IMR-90 (cell line): Measurements from ENCODE around the gene OR51Q1. TPM values are rescaled to one million over a fixed set of nuclear protein-coding genes. Genes with fewer than 3 reads are reported as not detected.

Source experiments
- ATAC-seq: fragments of 200-7000 bp; cut with Tn5 transposase; 2 replicates; pipeline ENCODE4 v1.9.1; 2020; ENCODE audit warnings: low read depth, mild to moderate bottlenecking, moderate library complexity
- BruUV-seq: library from RNA; stranded (reverse); fragments of 400-500 nt; replicated peaks from 2 replicates; lab custom pipeline; 2021; lab: Mats Ljungman, UMichigan
- CTCF ChIA-PET: fragments of 300-600 bp; formaldehyde crosslinking; extraction: SDS; loops from one replicate; lab custom pipeline; 2021; ENCODE audit warnings: antibody characterized with exemption; lab: Yijun Ruan, JAX
- POLR2A ChIA-PET: fragments of 300-600 bp; sonication (Branson Sonifier 250); formaldehyde crosslinking; loops from one replicate; lab custom pipeline; 2022; ENCODE audit warnings: antibody characterized with exemption; ENCODE audit not compliant: unreplicated experiment; lab: Charles Lee
- DNase-seq: peaks from one replicate; pipeline ENCODE4 v3.0.0; 2013
- H2AFZ ChIP-seq: replicated peaks from 2 replicates; pipeline ENCODE3; 2013; ENCODE audit warnings: low read length, mild to moderate bottlenecking; ENCODE audit not compliant: poor library complexity
- H2AK5ac ChIP-seq: 2 replicates; pipeline ENCODE4 v1.6.1; 2013; ENCODE audit warnings: low read depth, low read length, inconsistent platforms
- H2AK9ac ChIP-seq: replicated peaks from 2 replicates; pipeline ENCODE3; 2013; ENCODE audit warnings: mild to moderate bottlenecking, low read depth, low read length, moderate library complexity; ENCODE audit not compliant: poor library complexity
- H2BK120ac ChIP-seq: 2 replicates; pipeline ENCODE4 v1.6.1; 2013; ENCODE audit warnings: low read depth, low read length, inconsistent platforms
- H2BK15ac ChIP-seq: 3 replicates; pipeline ENCODE4 v1.6.1; 2013; ENCODE audit warnings: low read depth, low read length, inconsistent platforms
- H2BK20ac ChIP-seq: 2 replicates; pipeline ENCODE4 v1.6.1; 2013; ENCODE audit warnings: low read depth, mild to moderate bottlenecking, inconsistent platforms, low read length, moderate library complexity
- H2BK5ac ChIP-seq: 2 replicates; pipeline ENCODE4 v1.6.1; 2013; ENCODE audit warnings: mild to moderate bottlenecking, low read depth, low read length, inconsistent platforms; ENCODE audit not compliant: poor library complexity, severe bottlenecking
- H3K14ac ChIP-seq: replicated peaks from 2 replicates; pipeline ENCODE4 v1.6.1; 2013; ENCODE audit warnings: low read depth, low read length, inconsistent platforms
- H3K18ac ChIP-seq: 2 replicates; pipeline ENCODE4 v1.6.1; 2013; ENCODE audit warnings: low read depth, low read length, control low read depth
- H3K23ac ChIP-seq: 2 replicates; pipeline ENCODE4 v1.6.1; 2013; ENCODE audit warnings: low read depth, low read length, inconsistent platforms
- H3K27ac ChIP-seq: 2 replicates; pipeline ENCODE4 v1.5.1; 2013; ENCODE audit warnings: mild to moderate bottlenecking, control low read depth, low read length; ENCODE audit not compliant: insufficient read depth
- H3K27me3 ChIP-seq: 2 replicates; pipeline ENCODE4 v1.6.1; 2013; ENCODE audit warnings: low read length; ENCODE audit not compliant: control insufficient read depth, insufficient read depth
- H3K36me3 ChIP-seq: 2 replicates; pipeline ENCODE4 v1.6.1; 2013; ENCODE audit warnings: low read length, mixed read lengths; ENCODE audit not compliant: control insufficient read depth, insufficient read depth
- H3K4ac ChIP-seq: 2 replicates; pipeline ENCODE4 v1.6.1; 2013; ENCODE audit warnings: low read depth, low read length, inconsistent platforms
- H3K4me1 ChIP-seq: 2 replicates; pipeline ENCODE4 v1.6.1; 2013; ENCODE audit warnings: low read length, mixed read lengths; ENCODE audit not compliant: control insufficient read depth, insufficient read depth
- H3K4me2 ChIP-seq: 2 replicates; pipeline ENCODE4 v1.6.1; 2013; ENCODE audit warnings: low read depth, mild to moderate bottlenecking, control low read depth, low read length, moderate library complexity
- H3K4me3 ChIP-seq: 2 replicates; pipeline ENCODE4 v1.5.1; 2013; ENCODE audit warnings: low read depth, mild to moderate bottlenecking, control low read depth, low read length, moderate library complexity; ENCODE audit not compliant: insufficient read depth
- H3K56ac ChIP-seq: 2 replicates; pipeline ENCODE4 v1.6.1; 2013; ENCODE audit warnings: low read length, inconsistent platforms; ENCODE audit not compliant: insufficient read depth; ENCODE audit errors: extremely low read depth
- H3K79me1 ChIP-seq, 2 experiments: 2 replicates each; pipeline ENCODE4 v1.6.1; 2013; ENCODE audit warnings: low read length in 2 of 2, inconsistent platforms in 1 of 2, low read depth in 1 of 2
- H3K9ac ChIP-seq: 2 replicates; pipeline ENCODE4 v1.6.1; 2013; ENCODE audit warnings: low read depth, low read length, control low read depth
- H3K9me1 ChIP-seq: 2 replicates; pipeline ENCODE4 v1.6.1; 2013; ENCODE audit warnings: low read length, inconsistent platforms; ENCODE audit not compliant: insufficient read depth
- H3K9me3 ChIP-seq: 2 replicates; pipeline ENCODE4 v1.6.1; 2013; ENCODE audit warnings: low read length; ENCODE audit not compliant: control insufficient read depth, insufficient read depth
- H4K20me1 ChIP-seq: 2 replicates; pipeline ENCODE4 v1.6.1; 2013; ENCODE audit warnings: low read length, inconsistent platforms; ENCODE audit not compliant: insufficient read depth
- H4K5ac ChIP-seq: 2 replicates; pipeline ENCODE4 v1.6.1; 2013; ENCODE audit warnings: mild to moderate bottlenecking, low read depth, low read length, control low read depth
- H4K8ac ChIP-seq, 2 experiments: 2 replicates each; pipeline ENCODE4 v1.6.1; 2013; ENCODE audit warnings: low read depth in 2 of 2, low read length in 2 of 2, control low read depth in 1 of 2, inconsistent platforms in 1 of 2
- H4K91ac ChIP-seq: 2 replicates; pipeline ENCODE4 v1.6.1; 2013; ENCODE audit warnings: low read depth, low read length, inconsistent platforms; ENCODE audit not compliant: insufficient read depth
- CEBPB ChIP-seq: IDR thresholded peaks from 2 replicates; pipeline ENCODE4 v1.6.1; 2012; ENCODE audit warnings: low read depth, low read length, improper control_type of control experiment
- ELK1 ChIP-seq: fragments of 150-350 bp; IDR thresholded peaks from 2 replicates; pipeline ENCODE4 v1.6.1; 2016; ENCODE audit warnings: low read depth, mild to moderate bottlenecking, low read length, moderate library complexity, borderline replicate concordance
- FOS ChIP-seq: fragments of 150-350 bp; IDR thresholded peaks from 2 replicates; pipeline ENCODE4 v1.6.1; 2016; ENCODE audit warnings: low read depth, low read length
- MAFK ChIP-seq: IDR thresholded peaks from 2 replicates; pipeline ENCODE4 v1.6.1; 2012; ENCODE audit warnings: low read depth, low read length, improper control_type of control experiment
- POLR2A ChIP-seq: IDR thresholded peaks from 2 replicates; pipeline ENCODE4 v1.6.1; 2012; ENCODE audit warnings: mild to moderate bottlenecking, low read depth, low read length
- RFX5 ChIP-seq: IDR thresholded peaks from 2 replicates; pipeline ENCODE4 v1.8.0; 2012; ENCODE audit warnings: low read depth, mild to moderate bottlenecking, low read length, moderate library complexity
- USF2 ChIP-seq: fragments of 150-350 bp; IDR thresholded peaks from 2 replicates; pipeline ENCODE4 v1.6.1; 2017; ENCODE audit warnings: mild to moderate bottlenecking, antibody characterized with exemption, low read length, low read depth
- WGBS, 2 experiments: methylation state at CpG; one replicate each; pipeline versions ENCODE4 v1.1.5 to v1.1.7; 2013; ENCODE audit warnings: missing lambda C conversion rate in 2 of 2; ENCODE audit not compliant: insufficient read length in 1 of 2; ENCODE audit errors: extremely low coverage in 2 of 2; 5-methylcytosine and 5-hydroxymethylcytosine counted together
- dilution Hi-C: fragments of 300-500 bp; cut with HindIII; formaldehyde crosslinking; loops from one replicate; pipeline ENCODE4 v1.14.3; 2018; ENCODE audit warnings: low sequenced_read_pairs; ENCODE audit not compliant: unreplicated experiment
- in situ Hi-C: fragments of 300-500 bp; cut with MboI; formaldehyde crosslinking; loops from 3 replicates; pipeline ENCODE4 v1.14.3; 2019; ENCODE audit warnings: low sequenced_read_pairs, inconsistent platforms, mixed read lengths
- intact Hi-C: fragments of 100-400 bp; cut with micrococcal nuclease; formaldehyde crosslinking; loops from 2 replicates; pipeline ENCODE4 v1.10.0; 2022
- polyA plus RNA-seq, 3 experiments: library from polyadenylated mRNA; depleted of rRNA; stranded (reverse); fragments of >200 nt; gene quantifications; 2 replicates each; pipeline ENCODE4 v1.2.3, GENCODE V29; 2012; ENCODE audit warnings: low replicate concordance in 1 of 3
- total RNA-seq: library from RNA; depleted of rRNA; stranded (reverse); fragments of >200 nt; gene quantifications from 2 replicates; pipeline ENCODE4 v1.2.3, GENCODE V29; 2012

The OR51Q1 gene
- total and polyA plus RNA-seq, 2 of the 4 experiments (the other 2 are of a cell fraction): not detected

GRCh38 chr11:5441414-5441813, 19.5 kb downstream of the OR51Q1 start, which contains the start of gene OR51I1:
Gene OR51I1, minus strand, starts transcription at chr11:5441514. Its CDS starts 0 bp downstream, at chr11:5441514.
- intact Hi-C loops (no loop called here), in situ Hi-C loops (no loop called here), dilution Hi-C loops (no loop called here)
- Histone ChIP-seq H2AK9ac (no peak within 1 kb of the TSS), H2BK20ac (no peak within 1 kb of the TSS), H4K8ac (no peak within 1 kb of the TSS), H3K56ac (no peak within 1 kb of the TSS), H3K27ac (no peak within 1 kb of the TSS), H3K23ac (no peak within 1 kb of the TSS), H3K4me3 (no peak within 1 kb of the TSS), H3K9ac (no peak within 1 kb of the TSS), H3K18ac (no peak within 1 kb of the TSS), H3K4me2 (no peak within 1 kb of the TSS), H3K27me3 (no peaks in the 10 kb centered on the region), H3K9me1 (no peaks in the 10 kb centered on the region), H3K9me3 (no peaks in the 10 kb centered on the region), H4K5ac (no peak within 1 kb of the TSS), H4K20me1 (no peaks in the 10 kb centered on the region), H3K79me1 (no peaks in the 10 kb centered on the region), H2AK5ac (no peak within 1 kb of the TSS), H2BK120ac (no peak within 1 kb of the TSS), H4K91ac (no peak within 1 kb of the TSS), H2BK15ac (no peak within 1 kb of the TSS), H2AFZ (no peak within 1 kb of the TSS), H2BK5ac (no peak within 1 kb of the TSS), H3K4me1 (no peaks in the 10 kb centered on the region), H3K4ac (no peak within 1 kb of the TSS), H3K14ac (no peak within 1 kb of the TSS), H3K36me3 (no peaks in the 10 kb centered on the region)
- DNase-seq (no peak), ATAC-seq (no peak)
- POLR2A ChIA-PET: no interaction called here
- no CpG with 5 or more reads among the region's 2 CpGs for WGBS, 2 experiments
- no TSS peak for BruUV-seq
- CTCF ChIA-PET: no interaction called here
- TF ChIP-seq CEBPB: no peak
- no peak for TF ChIP-seq FOS
- TF ChIP-seq RFX5: no peak
- TF ChIP-seq MAFK: no peak
- no peak for TF ChIP-seq USF2
- no peak for TF ChIP-seq ELK1
- no peak for TF ChIP-seq POLR2A
